Measurements from ENCODE around the gene GRM4. TPM values are rescaled to one million over a fixed set of nuclear protein-coding genes. Genes with fewer than 3 reads are reported as not detected.

GRM4 gene
- total RNA-seq, 4 donors from 2014 or later = not detected

- Histone ChIP-seq H3K4me3 (no peak overlapping the region), H3K36me3 (no peaks in the 10 kb centered on the region), H3K4me1 (no peaks in the 10 kb centered on the region), H3K9me3 (no peaks in the 10 kb centered on the region), H3K27me3 (no peaks in the 10 kb centered on the region), H3K27ac (no peak overlapping the region)
- TF ChIP-seq POLR2A (IDR thresholded peaks at IDR 0.05) (no peak), CTCF (IDR thresholded peaks at IDR 0.05) (no peak)
- no peak for DNase-seq
These were observed 61.1 kb downstream of the GRM4 start for GRCh38 chr6:34084591-34085290.

DNA sequence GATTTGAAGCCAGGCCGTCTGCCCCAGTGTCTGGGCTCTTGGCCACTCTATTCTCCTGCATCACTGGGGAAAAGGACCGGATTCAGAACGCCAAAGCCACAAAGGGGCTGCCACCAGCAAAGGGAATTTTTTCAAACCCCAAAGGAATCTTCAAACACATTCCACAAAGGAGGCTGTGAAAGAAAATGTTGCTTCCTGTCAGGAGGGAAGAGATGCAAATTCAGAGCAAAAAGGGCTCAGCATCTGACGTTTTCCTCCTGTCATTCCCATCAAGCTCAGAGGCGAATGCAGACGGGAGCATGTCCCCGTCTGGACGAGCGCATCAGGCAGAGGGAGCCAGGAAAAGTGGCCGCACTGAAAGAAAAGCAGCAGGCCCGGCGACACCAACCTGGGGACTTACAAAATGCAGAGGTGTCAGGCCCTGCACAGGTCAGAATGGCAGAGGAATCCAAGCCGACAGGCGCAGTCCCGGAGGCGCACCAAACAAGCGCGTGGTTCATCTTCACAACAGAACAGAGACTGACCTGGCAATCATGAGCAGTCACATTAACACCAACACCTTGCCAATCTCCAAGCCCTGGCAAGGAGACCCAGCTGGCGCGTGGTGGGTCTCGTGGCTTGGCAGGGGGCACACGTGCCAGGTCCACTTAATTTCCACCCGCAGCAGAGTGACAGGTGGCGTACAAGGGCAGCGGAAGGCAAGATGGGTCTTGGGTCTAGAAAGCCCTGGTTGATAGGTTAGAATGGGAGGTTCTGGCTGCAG is 62.8 kb downstream of the GRM4 start:
- Histone ChIP-seq H3K27ac (no peak overlapping the region), H3K4me1 (no peaks in the 10 kb centered on the region), H3K4me3 (no peak overlapping the region), H3K9me3 (no peaks in the 10 kb centered on the region), H3K27me3 (no peaks in the 10 kb centered on the region), H3K36me3 (no peaks in the 10 kb centered on the region)
- no peak for DNase-seq
- TF ChIP-seq CTCF (IDR thresholded peaks at IDR 0.05) = no peak
- TF ChIP-seq POLR2A (IDR thresholded peaks at IDR 0.05) = no peak

- no peaks in the 10 kb centered on the region for H3K4me1 ChIP-seq
- no peaks in the 10 kb centered on the region for H3K36me3 ChIP-seq
- no peaks in the 10 kb centered on the region for H3K9me3 ChIP-seq
- no peak overlapping the region for H3K27ac ChIP-seq
- no peak overlapping the region for H3K4me3 ChIP-seq
- DNase-seq = no peak
- TF ChIP-seq CTCF (IDR thresholded peaks at IDR 0.05) (no peak), POLR2A (IDR thresholded peaks at IDR 0.05) (no peak)
- no peaks in the 10 kb centered on the region for H3K27me3 ChIP-seq
These were observed 63.5 kb downstream of the GRM4 start for GRCh38 chr6:34082348-34082747.

DNA sequence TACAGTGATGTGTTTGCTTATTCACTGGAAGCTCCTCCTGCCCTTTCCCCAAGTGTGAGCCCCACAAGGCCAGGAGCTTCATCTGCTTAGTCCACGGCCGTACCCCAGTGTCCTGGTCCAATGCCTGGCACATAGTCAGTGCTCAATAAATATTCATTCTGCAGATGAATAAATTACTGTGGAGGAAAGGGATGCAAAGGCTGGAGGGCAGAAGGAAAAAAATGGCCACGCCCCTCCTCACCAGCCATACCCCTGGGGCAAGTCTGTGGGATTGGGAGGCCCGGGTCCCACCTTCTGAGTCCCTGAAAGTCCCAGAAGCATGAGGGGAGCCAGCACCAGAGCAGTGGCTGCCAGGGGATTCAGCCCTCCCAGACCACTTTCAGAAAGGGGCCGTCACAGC is 65.5 kb downstream of the GRM4 start:
- no peak for DNase-seq
- no peaks in the 10 kb centered on the region for H3K27me3 ChIP-seq
- TF ChIP-seq POLR2A (IDR thresholded peaks at IDR 0.05) = no peak
- no peak for TF ChIP-seq CTCF (IDR thresholded peaks at IDR 0.05)
- H3K9me3 ChIP-seq = no peaks in the 10 kb centered on the region
- H3K27ac ChIP-seq = no peak overlapping the region
- no peak overlapping the region for H3K4me3 ChIP-seq
- no peaks in the 10 kb centered on the region for H3K36me3 ChIP-seq
- no peaks in the 10 kb centered on the region for H3K4me1 ChIP-seq

DNA sequence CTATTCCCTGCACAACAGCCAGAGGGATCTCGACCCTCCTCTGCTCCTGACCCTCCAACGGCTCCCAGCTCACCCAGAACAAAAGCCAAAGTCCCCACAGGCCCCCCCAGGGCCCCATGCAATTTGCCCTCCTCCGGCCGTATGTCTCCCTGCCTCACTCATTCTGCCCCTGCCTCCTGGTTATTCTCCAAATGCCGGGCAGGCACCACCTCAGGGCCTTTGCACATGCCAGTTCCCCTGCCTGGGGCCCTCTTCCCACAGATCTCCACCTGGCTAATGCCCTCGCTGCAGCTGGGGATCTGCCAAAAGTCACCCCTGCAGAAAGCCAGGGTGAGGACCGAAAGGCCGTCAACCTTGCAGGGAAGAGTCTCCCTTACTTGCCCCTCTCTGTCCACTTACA is 66.0 kb downstream of the GRM4 start:
- no peak for TF ChIP-seq CTCF (IDR thresholded peaks at IDR 0.05)
- no peak for TF ChIP-seq POLR2A (IDR thresholded peaks at IDR 0.05)
- no peak for DNase-seq
- Histone ChIP-seq H3K9me3 (no peaks in the 10 kb centered on the region), H3K36me3 (no peaks in the 10 kb centered on the region), H3K4me1 (no peaks in the 10 kb centered on the region), H3K27ac (no peak overlapping the region), H3K27me3 (no peaks in the 10 kb centered on the region), H3K4me3 (no peak overlapping the region)

Data from Peyer's patch (tissue), 4 donors.